A549 treated with RU486 at 1 μM for 4 hours (cell line): ENCODE data around the gene DCAF12. TPM values are rescaled to one million over a fixed set of nuclear protein-coding genes. Genes with fewer than 3 reads are reported as not detected.

Experiments used
- total RNA-seq: library from RNA; stranded (reverse); fragments of 200-300 nt; extraction: Qiagen RNA extraction; gene quantifications from 5 replicates; pipeline ENCODE4 v1.2.3, GENCODE V29; 2022; ENCODE audit warnings: low read depth

DCAF12 gene
- 30.3 to 42.1 TPM (median 38.6 TPM) in 5 replicates for total RNA-seq

GRCh38 chr9:34126207-34127034 is at the start of gene DCAF12:
Gene DCAF12, minus strand, starts transcription at chr9:34126698. Its CDS starts 267 bp downstream, at chr9:34126431.

GRCh38 chr9:34048727-34049629 is 77.5 kb downstream of the DCAF12 start, which contains the start of gene UBAP2:
Gene UBAP2, minus strand, starts transcription at chr9:34048887. Its CDS starts 31,739 bp downstream, at chr9:34017148.

Other genes starting within 250 kb of the DCAF12 start
- 33.3 to 41.5 TPM (median 39.3 TPM) in 5 replicates for gene UBAP2, start 77.8 kb downstream of the DCAF12 start, total RNA-seq
- 39.7 to 45.9 TPM (median 41.1 TPM) in 5 replicates for gene UBAP1, start 52.3 kb upstream of the DCAF12 start, total RNA-seq
- 3.3 to 3.7 TPM (median 3.5 TPM) in 5 replicates for gene KIF24, start 202.6 kb upstream of the DCAF12 start, total RNA-seq
- 23.1 to 24.6 TPM (median 24.4 TPM) in 5 replicates for gene NUDT2, start 202.9 kb upstream of the DCAF12 start, total RNA-seq